K562 (cell line): Measurements from ENCODE around the gene MINDY4. TPM values are rescaled to one million over a fixed set of nuclear protein-coding genes. Genes with fewer than 3 reads are reported as not detected.

Experiments used
- ASH1L ChIP-seq: fragments of 450-650 bp; IDR thresholded peaks from 2 replicates; pipeline ENCODE4 v1.6.1; 2018; ENCODE audit warnings: borderline replicate concordance, mild to moderate bottlenecking, low read depth; ENCODE audit not compliant: partially characterized antibody
- HOMEZ ChIP-seq: fragments of 250-450 bp; sonication (Bioruptor Pico); IDR thresholded peaks from 2 replicates; pipeline ENCODE4 v1.4.0; 2020; ENCODE audit warnings: mild to moderate bottlenecking, moderate library complexity
- HOXB6 ChIP-seq: fragments of 250-450 bp; sonication (Bioruptor Pico); IDR thresholded peaks from 2 replicates; pipeline ENCODE4 v1.5.1; 2022; ENCODE audit warnings: mild to moderate bottlenecking, borderline replicate concordance
- NRF1 ChIP-seq, 2 experiments: fragments of 450-650 bp; IDR thresholded peaks in 1 of 2; conservative IDR thresholded peaks in 1 of 2; 2 replicates each; pipeline ENCODE4 v1.6.1; 2014; ENCODE audit warnings: mild to moderate bottlenecking in 2 of 2
- POU5F1 ChIP-seq: fragments of 150-350 bp; IDR thresholded peaks from 2 replicates; pipeline ENCODE4 v1.6.1; 2014; ENCODE audit warnings: borderline replicate concordance, low read length, low read depth, mild to moderate bottlenecking; ENCODE audit not compliant: partially characterized antibody
- SAP30 ChIP-seq: fragments of 200-600 bp; sonication (generic); IDR thresholded peaks from 2 replicates; pipeline ENCODE4 v1.6.1; 2012; ENCODE audit warnings: borderline replicate concordance, low read depth, mild to moderate bottlenecking, moderate library complexity, low read length, control low read depth, inconsistent platforms; ENCODE audit not compliant: insufficient read depth, poor library complexity, severe bottlenecking
- SETDB1 ChIP-seq: IDR thresholded peaks from one replicate; pipeline ENCODE4 v1.6.1; 2012; ENCODE audit warnings: low read length, control low read depth, inconsistent platforms
- SIRT6 ChIP-seq: IDR thresholded peaks from one replicate; pipeline ENCODE4 v1.6.1; 2012; ENCODE audit warnings: low read depth, mild to moderate bottlenecking, control low read depth, inconsistent platforms, low read length, moderate library complexity
- SMARCB1 ChIP-seq: IDR thresholded peaks from 2 replicates; pipeline ENCODE4 v1.6.1; 2011; ENCODE audit warnings: improper control_type of control experiment, low read depth; ENCODE audit not compliant: insufficient read length
- SRSF3 ChIP-seq: fragments of 200-400 bp; formaldehyde crosslinking; IDR thresholded peaks from 2 replicates; pipeline ENCODE4 v1.6.1; 2016; ENCODE audit warnings: mild to moderate bottlenecking, low read length, moderate library complexity; ENCODE audit not compliant: insufficient read depth
- TAF1 ChIP-seq: IDR thresholded peaks from 2 replicates; pipeline ENCODE4 v1.6.1; 2011; ENCODE audit warnings: mild to moderate bottlenecking, low read length, moderate library complexity; ENCODE audit not compliant: insufficient read depth, control insufficient read depth, severe bottlenecking; ENCODE audit errors: extremely low read depth
- ZNF511 ChIP-seq: sonication (generic); formaldehyde crosslinking; IDR thresholded peaks from 2 replicates; pipeline ENCODE4 v1.8.0; 2022; ENCODE audit warnings: mild to moderate bottlenecking, missing genetic modification reagents
- polyA plus RNA-seq, 8 experiments: library from polyadenylated mRNA; depleted of rRNA in 4 of 8; stranded (reverse) in 5 of 8; unstranded in 3 of 8; fragments of >200 nt; fragmentation: Nextera tagmentation in 2 of 8; fragmentation: Illumina TruSeq in 1 of 8; extraction: Ambion mirVana in 2 of 8; extraction: Trizol in 1 of 8; gene quantifications; 2 replicates each; pipeline versions ENCODE4 v1.2.1 to v1.2.3, GENCODE V29; 2011 to 2014; ENCODE audit warnings: inconsistent platforms in 1 of 8, missing spikeins in 1 of 8
- total RNA-seq, 7 experiments: library from RNA; depleted of rRNA in 6 of 7; stranded (reverse); fragments of >200 nt in 6 of 7; fragmentation: Illumina TruSeq in 2 of 7; extraction: Trizol in 2 of 7; gene quantifications; 2 replicates each; pipeline versions ENCODE4 v1.2.1 to v1.2.3, GENCODE V29; 2011 to 2021; ENCODE audit warnings: low replicate concordance in 1 of 7

Gene MINDY4
- total and polyA plus RNA-seq, 9 of the 15 experiments (the other 6 are each of a cell fraction or from before 2014, with no cell fraction given), result 2.1 to 16.7 (median 11.0) TPM

GRCh38 chr7:30859940-30860496 lies 88.8 kb downstream of the MINDY4 start (continued):
- TF ChIP-seq HOMEZ (CRISPR knock-in tag) (no peak), SAP30 (no peak), TAF1 (no peak), ZNF511 (CRISPR knock-in tag) (no peak), HOXB6 (CRISPR knock-in tag) (no peak), SMARCB1 (no peak), NRF1 (conservative IDR thresholded peaks at IDR 0.05 in 1 of 2, IDR thresholded peaks at IDR 0.05 in 1 of 2) (no peak), SRSF3 (no peak), SETDB1 (no peak), ASH1L (no peak), POU5F1 (no peak), SIRT6 (no peak)
- TF ChIP-seq, all 486 proteins: peak for 0
